Hematopoietic multipotent progenitor cell treated with erythropoietin and hydrocortisone succinate and interleukin-3 and kit ligand, for 4 days (in vitro differentiated cells): ENCODE data around the gene SDCBP2.

Experiments
- DNase-seq: peaks from one replicate; pipeline ENCODE4 v3.0.0-alpha.2; 2015

The SDCBP2 gene, protein sequence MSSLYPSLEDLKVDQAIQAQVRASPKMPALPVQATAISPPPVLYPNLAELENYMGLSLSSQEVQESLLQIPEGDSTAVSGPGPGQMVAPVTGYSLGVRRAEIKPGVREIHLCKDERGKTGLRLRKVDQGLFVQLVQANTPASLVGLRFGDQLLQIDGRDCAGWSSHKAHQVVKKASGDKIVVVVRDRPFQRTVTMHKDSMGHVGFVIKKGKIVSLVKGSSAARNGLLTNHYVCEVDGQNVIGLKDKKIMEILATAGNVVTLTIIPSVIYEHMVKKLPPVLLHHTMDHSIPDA

DNA sequence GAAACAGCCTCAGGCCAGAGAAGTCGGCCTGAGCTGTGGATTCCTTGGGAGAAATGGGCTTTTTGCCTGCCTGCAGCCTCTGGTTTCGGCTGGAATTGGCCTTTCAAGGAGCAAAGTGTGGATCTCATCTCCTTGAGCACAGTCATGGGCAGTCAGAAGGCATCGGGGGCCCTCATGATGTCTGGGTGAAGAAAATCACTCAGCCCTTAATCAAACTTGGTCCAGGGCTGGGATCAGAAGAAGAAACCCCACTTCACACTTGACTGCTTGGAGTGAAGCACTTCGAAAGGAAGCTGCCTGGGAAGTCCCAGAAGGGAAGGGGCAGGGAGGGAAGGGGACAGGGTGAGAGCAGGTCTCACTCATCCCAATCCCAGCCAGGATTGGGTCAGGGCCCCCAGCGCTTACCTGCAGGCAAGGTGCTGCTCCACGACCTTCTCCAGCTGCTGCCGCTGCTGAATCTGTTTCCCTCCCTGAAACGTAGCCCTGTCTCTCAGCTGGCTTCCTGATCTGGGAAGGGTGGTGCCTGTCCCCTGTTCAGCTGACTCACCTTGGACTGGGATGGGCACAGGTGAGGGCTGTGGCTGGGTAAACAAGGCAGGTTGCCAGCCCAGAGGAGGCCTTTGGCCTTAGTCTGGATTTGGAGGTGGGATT lies at the start of gene SDCBP2:
Gene SDCBP2, minus strand, starts transcription at position 460 of the 651 bp plus-strand sequence. CDS start 8,723 bp downstream, outside the sequence.
- DNase-seq = no peak

DNA sequence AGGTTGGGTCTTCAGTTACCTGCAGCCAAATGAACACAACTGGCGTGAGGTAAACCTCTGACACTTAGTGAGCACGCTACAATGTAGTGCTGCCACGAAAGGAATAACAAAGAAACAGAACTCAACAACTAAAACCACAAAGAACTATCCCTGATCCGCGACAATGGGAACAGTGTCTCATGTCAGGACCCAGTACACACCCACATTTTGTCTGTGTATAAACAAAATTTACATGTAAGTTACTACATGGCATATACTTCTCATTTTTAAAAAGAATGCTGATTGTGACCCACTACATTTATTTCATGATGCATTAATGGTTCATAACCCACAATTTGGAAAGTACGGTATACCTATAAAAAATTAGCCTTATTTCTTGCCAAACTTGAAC lies 49.8 kb upstream of the SDCBP2 start:
- no peak for DNase-seq

DNA sequence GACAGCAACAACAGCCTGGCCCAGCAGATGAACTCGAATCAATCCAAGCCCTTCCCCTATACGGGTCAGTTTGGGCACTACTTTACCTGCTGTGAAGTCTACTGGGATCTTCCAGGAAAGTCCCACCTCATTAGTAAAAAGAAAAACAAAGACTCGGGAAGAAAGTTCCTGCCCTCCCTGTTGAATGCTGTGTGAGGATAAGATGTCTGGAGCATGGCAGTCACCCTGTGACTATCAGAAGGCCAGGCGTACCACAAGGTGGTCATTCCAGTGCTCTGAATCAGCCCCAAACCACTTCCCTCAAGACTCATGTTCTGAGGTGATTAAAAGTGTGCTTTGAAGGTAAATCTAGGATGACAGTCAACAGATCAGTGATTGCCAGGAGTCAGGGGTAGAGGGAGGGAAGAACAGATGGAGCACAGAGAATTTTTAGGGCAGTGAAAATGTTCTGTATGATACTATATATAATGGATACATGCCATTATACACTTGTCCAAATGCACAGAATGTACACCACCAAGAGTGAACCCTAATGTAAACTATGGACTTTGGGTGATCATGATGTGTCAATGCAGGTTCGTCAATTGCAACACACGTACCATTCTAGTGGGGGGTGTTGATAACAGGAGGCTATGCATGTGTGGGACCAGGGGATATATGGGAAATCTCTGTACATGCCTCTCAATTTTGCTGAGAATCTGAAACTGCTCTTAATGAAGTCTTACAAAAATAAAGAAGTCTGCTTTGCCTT lies 49.2 kb upstream of the SDCBP2 start:
- no peak for DNase-seq

DNA sequence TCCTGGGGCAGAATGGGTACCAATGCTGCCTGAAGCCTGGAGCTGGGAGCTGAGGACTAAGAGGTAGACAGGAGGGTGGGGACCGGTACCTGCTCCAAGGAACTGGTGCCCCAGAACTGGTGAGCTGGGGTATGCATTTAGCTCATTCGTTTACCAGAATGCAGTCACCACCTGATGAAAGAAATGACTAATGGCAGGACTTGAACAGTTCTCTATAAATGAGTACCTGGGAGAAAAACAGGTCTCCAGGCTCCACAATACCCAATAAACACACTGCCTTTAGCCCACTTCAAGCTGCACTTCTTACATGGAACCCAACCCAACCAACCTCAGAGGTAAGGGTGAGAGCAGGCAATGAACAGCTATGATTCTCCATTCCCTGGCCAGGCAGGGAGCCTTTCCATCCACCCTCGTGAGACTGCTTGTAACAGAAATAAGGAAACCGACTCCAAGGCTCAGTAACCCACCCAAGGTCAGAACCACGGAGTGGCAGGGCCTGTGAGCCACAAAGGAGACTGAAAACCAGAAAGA lies 48.5 kb upstream of the SDCBP2 start:
- no peak for DNase-seq

DNA sequence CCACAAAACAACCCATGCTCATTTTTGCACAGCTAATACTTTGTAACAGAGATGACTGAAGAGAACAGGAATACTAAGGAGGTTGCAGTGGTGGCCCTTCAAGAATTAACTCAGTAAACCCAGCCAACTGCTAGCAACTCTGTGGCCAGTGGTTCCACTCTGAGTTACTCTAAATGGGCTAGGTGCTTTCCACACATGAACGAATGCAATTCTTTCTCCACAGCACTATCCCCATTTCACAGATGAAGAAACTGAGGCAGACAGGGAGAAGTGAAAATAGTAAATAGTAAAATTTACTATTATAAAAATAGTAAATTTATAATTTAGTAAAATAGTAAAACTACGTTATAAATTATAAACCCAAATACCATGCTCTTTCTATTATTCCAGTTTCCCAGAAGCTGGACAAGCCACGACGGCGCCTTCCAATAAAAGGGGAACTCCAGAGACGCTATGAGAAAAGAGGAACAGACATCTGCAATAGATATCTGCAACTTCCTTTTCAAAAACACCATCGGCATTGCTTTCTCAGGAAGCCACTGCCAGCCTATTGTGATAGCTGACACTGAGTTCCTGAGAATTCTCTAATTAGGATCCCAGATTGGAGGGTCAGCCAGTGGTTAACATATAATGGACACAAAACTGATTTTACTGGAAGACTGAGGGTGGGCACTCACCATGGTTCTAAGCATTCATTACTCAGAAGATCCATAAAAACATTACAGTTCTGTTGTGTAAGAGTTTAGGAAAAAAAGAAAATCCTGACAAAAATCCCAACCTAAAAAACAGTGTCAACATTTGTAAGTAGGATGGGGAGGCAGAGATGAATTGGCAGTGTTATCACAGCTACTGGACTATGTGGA lies 47.7 kb upstream of the SDCBP2 start:
- DNase-seq = peak; percentile 83

DNA sequence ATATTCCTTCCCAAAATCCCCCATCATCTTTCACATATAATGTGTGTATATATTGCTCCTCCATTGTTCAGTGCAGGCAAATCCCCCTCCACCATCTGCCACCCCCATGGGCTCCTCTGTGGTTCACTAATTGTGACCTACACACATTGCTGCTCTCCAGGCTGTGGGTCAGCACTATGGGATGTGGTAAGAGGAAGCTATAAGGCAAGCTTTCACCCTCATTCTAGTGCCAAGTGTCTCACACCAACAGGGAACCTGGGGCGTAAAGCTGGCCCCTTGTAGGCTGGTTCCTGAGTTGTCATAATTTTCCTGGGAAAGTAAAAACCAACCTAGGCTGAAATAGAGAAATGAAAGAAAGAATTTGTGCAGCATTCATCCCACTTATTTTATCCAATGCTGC lies 47.1 kb upstream of the SDCBP2 start:
- peak; percentile 44 for DNase-seq

DNA sequence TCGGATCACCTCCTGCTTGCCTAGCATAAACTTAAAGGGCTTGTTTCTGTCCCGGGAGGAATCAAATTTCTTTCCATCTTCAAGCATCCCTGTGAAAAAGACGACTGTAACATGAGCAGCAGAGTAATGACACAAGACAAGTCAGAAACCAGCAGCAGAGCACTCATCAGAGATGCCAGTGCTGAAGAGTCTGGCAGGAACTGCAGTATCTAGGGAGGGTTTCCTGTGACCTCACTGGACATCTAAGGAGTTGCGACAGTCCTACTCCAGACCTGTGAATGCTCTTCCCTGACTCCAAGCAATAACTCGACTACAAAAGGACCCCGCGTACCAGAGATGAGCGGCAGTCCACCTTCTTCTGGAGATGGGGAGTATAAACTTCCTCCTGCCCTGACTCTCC lies 46.6 kb upstream of the SDCBP2 start:
- DNase-seq = no peak

DNA sequence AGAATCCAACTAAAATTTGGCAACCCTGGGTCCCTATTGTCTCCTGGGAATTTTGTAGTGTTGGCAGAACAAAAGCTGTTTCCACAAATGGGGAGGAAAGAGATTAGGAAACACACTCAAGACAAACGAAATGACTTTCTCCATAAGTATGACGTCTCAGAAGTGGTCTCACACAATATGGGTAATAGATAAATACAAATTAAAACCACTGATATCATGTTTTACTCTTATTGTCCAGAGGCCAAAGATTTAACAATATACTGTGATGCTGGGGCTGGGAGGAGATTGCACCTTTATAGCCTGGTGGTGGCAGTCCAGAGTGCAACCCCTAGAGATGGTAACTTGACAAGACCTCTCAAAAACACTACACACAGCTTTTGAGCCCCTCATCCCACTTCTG lies 45.3 kb upstream of the SDCBP2 start:
- no peak for DNase-seq

DNA sequence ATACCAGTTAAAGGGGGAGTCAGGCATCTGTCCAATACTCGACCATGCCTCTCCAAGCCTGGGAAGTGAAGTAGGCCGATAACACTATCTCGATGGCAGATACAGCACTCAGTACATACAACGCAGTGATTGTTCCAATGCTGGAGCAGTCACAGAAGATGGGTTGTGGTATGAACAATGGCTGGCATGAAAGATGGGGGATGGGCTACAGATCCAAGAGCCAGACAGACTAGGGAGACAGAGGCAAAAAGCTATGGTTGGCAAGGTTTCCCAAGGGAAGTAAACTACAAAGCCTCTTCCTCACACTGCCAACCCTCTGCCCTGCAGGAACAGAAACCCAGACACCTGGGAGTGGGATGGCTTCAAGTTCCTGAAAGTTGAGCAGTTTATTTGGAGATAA lies 44.7 kb upstream of the SDCBP2 start:
- no peak for DNase-seq

DNA sequence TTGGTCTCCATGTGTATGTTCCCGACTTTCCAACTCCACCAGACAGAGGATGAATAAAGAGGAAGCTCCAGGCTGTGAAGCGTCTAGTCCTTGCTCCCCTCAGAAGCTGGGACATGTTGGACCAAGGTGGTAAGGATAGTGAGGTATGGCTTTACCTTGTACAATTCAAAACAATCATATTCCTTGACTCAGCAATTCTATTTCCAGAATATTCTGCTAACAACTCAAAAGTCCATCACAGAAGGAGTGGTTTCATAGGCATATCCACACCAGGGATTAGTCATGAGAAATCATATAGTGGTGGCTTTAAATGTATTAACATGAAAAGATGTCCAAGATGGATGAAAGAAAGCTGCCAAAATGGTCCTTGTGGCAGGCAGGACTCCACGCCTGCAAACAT lies 44.1 kb upstream of the SDCBP2 start:
- DNase-seq = no peak

DNA sequence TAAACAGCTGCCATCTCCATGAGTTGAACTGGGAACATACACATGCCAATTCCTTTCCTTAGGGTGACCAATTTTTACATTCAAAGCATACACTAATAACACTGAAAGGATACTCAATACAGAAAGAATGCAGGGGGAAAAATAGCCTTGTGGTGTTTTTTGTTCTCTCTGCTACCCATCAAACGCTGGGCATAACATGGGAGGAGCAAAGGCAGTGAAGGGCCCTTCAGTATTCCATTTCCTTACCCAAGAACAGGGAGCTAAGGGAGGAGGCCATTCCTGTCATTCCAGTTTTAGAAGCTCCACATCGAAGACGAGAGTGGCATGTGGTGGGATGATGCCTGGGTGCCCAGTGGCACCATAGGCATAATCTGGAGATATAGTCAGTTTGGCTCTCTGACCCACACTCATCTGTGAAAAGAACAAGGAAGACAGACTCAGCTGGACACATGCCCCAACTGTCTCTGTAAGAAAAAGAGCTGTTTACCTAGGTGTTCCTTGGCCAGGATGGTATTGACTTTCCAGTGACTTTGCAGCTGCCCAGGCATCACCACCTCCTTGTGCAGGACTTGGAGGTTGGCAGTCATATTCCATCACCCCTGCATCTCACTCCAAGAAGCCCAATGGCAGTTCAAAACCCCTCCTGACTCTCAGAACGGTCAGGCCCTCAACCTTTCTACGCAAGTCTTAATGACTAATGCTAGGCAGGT lies 43.0 kb upstream of the SDCBP2 start:
- DNase-seq = no peak

DNA sequence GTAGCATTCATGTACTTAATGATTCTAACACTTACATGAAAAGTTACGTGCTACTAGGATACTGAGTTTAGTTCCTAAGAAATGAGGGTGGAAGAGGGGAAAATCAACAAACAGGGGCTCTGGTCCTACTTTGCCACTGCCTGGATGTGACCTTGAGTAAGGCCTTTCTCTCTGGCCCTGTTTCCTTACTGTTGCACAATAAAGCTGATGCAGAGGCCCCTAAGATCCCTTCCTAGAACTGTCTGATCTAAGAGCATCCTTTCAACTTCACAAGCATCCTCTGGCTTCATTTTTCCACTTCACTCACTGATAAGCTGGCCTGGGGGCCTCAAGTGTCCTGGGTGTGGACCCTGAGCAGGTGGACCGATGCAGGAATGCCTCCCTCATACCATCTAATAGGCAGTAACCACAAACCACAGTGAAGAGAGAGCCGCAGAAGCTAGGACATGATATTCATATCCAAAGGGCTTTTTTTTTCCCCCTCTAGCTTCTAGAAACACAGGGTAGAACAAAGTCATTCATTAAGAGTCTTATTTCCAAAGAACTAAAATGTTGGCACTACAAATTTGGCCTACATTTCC lies 42.4 kb upstream of the SDCBP2 start:
- no peak for DNase-seq

DNA sequence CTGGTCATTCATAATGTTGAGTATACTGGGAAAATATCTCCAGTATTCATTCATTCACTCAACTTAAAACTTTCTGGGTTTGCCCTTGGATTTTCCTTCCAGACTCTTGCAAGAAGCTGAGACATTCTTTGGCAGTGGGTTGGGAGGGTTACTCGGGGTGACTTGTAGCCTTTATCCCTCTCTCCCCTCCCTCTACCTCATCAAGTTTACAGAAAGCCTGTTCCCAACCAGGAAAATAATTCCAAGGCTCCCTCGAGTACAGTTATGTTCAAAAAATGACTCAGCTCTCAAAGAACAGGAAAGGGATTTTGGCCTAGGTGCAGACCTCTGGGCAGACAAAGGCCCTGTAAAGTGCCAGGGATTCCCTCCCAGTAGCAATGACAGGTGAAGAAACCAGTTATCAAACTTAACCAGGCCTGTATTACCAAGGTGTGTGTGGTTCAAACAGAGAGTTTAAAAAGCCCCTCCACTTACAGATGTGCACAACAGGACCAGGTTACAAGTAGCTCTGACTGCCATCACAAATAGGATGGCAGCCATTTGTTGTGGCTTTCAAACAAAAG lies 41.7 kb upstream of the SDCBP2 start:
- no peak for DNase-seq

DNA sequence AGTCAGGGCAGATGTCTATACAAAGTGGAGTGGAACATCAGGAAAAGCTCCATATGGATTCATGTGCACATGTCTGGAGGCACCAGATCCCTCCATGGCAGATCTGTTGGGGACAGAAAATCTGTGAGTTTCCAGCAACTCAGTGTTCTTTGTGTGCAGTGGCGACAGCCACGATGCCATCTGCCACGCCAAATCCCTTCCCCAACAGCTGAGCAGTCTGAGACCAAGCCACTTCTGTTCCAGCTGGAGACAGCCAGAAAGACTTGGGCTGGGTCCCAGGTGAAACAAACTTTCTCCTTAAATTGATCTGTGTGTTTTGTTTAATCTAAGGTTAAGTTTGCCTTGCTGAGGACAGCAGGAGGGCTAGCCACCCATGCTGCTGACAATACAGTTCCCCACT lies 41.0 kb upstream of the SDCBP2 start:
- DNase-seq = no peak

DNA sequence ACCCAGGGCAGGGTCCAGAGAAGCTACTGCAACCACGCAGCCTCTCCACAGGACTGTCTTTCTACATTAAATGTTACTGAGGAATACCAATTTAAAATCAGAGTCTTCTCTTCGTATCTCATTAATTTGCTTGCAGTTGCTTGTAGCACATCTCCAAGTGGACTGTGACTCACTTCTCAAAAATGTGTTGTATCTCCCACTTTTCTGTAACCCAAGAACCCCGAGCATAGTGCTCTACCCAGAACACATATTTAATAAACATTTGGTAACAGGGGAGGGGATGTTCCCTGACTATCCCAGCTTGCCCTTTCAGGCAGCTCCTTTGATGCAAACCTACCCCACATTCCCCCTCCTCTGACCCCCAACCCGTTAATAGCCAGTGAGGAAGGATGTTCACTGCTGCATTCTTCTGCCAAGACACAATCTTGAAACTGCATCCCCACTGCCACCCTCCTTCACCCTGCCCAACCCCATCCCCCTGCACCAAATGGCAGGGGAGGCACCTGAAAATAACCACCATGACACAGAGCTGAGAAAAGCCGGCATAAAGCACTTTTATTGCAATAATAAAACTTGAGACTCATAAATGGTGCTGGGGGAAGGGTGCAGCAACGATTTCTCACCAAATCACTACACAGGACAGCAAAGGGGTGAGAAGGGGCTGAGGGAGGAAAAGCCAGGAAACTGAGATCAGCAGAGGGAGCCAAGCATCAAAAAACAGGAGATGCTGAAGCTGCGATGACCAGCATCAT lies 39.7 kb upstream of the SDCBP2 start:
- DNase-seq = no peak

DNA sequence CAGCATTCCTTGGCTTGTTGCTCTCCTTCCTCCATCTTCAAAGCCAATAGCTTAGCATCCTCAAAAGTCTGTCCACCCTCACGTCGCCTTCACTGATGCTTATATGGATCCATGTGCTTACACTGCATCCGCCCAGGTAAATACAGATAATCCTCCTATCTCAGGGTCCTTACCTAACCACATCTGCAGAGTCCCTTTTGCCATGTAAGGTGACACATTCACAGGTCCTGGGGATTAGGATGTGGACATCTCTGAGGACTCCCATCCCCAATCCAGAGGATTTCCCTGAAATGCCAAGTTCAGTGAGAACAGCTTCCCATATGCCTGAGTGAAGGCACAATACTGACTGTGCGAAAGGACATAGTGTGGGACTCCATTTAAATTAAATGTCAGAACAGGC lies 38.5 kb upstream of the SDCBP2 start:
- DNase-seq = no peak

DNA sequence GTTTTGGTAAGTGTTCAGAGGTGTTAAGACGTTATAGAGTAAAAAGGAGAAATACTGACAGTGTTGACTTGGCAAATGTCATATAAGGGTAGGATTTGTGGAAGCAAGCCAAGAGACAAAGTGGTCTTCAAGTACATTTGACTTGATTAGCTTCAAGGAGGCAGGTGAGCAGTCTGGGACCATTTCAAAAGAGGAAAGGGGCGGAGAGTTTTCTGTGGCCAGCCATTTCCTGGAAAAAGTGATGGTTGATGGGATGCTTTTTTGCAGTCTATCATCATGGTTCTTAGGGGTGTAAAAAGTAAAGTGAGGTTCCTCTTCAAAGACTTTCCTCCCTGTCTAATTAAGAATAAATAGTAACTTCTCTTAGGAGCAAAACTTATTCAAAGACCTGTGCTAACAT lies 35.2 kb upstream of the SDCBP2 start:
- no peak for DNase-seq

DNA sequence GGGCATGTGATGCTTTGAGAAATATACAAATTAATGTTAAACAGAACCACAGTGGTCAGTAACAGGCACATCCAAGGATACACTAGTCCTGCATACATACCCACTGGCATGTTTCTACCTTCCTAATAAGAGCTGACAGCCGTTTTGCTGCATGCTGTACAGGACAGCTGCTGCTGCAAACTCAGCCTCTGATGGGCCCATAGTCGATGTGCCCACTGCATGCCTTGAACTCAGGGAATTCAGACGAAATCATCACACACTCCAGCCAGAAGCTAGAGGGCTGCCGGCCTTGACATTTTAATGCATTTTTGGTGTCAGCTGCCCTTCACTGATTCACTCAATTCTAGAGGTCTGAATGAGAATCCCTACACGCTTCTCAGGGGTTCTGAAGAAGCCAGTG lies 34.6 kb upstream of the SDCBP2 start:
- no peak for DNase-seq

DNA sequence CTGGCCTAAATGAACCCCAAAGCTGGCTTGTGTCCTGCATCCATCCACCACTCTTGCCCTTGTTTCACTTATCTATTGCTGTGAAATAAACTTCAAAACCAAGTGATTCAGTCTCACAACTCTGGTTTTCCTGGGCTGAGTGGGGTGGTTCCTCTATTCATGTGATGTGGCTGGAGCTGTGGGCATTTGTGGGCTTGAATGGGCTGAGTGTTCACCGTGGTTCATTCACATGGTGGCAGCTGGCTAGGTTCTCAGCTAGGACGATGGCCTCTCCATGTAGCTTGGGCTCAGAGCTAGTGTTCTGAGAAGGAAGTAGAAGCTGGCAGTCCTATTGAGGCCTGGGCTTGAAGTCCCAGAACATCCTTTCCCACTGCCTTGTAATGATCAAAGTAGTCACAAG lies 33.5 kb upstream of the SDCBP2 start:
- DNase-seq = no peak

DNA sequence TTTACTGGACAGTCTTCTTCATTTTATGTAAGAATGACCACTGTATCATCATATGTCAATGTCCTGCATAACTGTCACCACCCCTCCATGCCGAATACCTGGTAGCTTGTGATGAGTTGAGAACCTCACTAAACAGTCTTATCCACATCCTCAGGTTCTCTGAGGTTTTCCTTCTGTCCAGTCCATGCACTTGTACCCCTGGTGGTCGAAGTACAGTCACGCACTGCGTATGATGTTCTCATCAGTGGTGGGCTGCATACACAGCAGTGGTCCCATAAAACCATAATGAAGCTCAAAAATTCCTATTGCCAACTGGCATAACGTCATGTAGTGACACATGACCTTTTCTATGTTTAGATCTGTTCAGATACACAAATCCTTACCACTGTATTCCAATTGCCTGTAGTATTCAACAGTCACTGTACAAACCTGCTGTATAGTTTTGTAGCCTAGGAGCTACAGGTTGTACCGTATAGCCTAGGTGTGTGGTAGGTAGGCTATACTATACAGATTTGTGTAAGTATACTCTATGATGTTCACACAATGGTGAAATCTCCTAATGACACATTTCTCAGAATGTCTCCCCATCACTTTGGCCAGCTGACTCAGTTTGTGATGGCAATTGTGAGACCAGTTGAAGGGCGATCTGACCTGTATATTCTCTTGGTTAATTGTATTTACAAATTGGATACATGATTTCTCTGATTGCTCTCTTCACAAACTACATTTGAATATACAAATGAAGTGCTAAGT lies 31.3 kb upstream of the SDCBP2 start:
- no peak for DNase-seq
